H9 (cell line): ENCODE data around the gene PPT1. TPM values are rescaled to one million over a fixed set of nuclear protein-coding genes. Genes with fewer than 3 reads are reported as not detected.

Experiments
- DNase-seq: peaks from one replicate; pipeline ENCODE4 v3.0.0-alpha.2; 2017
- H2AFZ ChIP-seq: one replicate; pipeline ENCODE4 v1.6.1; 2013; ENCODE audit warnings: mild to moderate bottlenecking, low read length, control low read depth, moderate library complexity
- H2AK5ac ChIP-seq: 2 replicates; pipeline ENCODE4 v1.6.1; 2013; ENCODE audit warnings: low read length, control low read depth, mixed read lengths; ENCODE audit not compliant: insufficient read length
- H2BK120ac ChIP-seq: one replicate; pipeline ENCODE4 v1.6.1; 2013; ENCODE audit warnings: low read depth, mild to moderate bottlenecking, low read length, control low read depth, inconsistent platforms; ENCODE audit not compliant: poor library complexity, severe bottlenecking
- H2BK12ac ChIP-seq: 2 replicates; pipeline ENCODE4 v1.6.1; 2013; ENCODE audit warnings: low read length, control low read depth, mixed read lengths, low read depth; ENCODE audit not compliant: insufficient read length
- H2BK15ac ChIP-seq: 2 replicates; pipeline ENCODE4 v1.6.1; 2013; ENCODE audit warnings: low read depth, low read length, control low read depth
- H2BK20ac ChIP-seq: one replicate; pipeline ENCODE4 v1.6.1; 2013; ENCODE audit warnings: low read depth, mild to moderate bottlenecking, low read length, control low read depth, inconsistent platforms; ENCODE audit not compliant: poor library complexity, severe bottlenecking
- H2BK5ac ChIP-seq: 2 replicates; pipeline ENCODE4 v1.6.1; 2013; ENCODE audit warnings: low read length, control low read depth, mixed read lengths; ENCODE audit not compliant: insufficient read length
- H3K14ac ChIP-seq: 2 replicates; pipeline ENCODE4 v1.6.1; 2013; ENCODE audit warnings: low read length, control low read depth; ENCODE audit not compliant: insufficient read depth
- H3K18ac ChIP-seq: 2 replicates; pipeline ENCODE4 v1.6.1; 2013; ENCODE audit warnings: low read depth, mild to moderate bottlenecking, mixed read lengths, low read length, control low read depth; ENCODE audit not compliant: insufficient read length
- H3K23ac ChIP-seq: 2 replicates; pipeline ENCODE4 v1.6.1; 2013; ENCODE audit warnings: low read length, control low read depth, mixed read lengths, low read depth; ENCODE audit not compliant: insufficient read length
- H3K23me2 ChIP-seq: 2 replicates; pipeline ENCODE4 v1.6.1; 2013; ENCODE audit warnings: low read depth, mild to moderate bottlenecking, mixed read lengths, low read length, control low read depth; ENCODE audit not compliant: insufficient read length, poor library complexity, severe bottlenecking
- H3K27ac ChIP-seq: 2 replicates; pipeline ENCODE4 v1.5.1; 2013; ENCODE audit warnings: low read length, control low read depth, mixed read lengths, low read depth; ENCODE audit not compliant: insufficient read length
- H3K27me3 ChIP-seq: 2 replicates; pipeline ENCODE4 v1.6.1; 2013; ENCODE audit warnings: low read length, control low read depth, inconsistent platforms; ENCODE audit not compliant: insufficient read depth
- H3K4ac ChIP-seq: 2 replicates; pipeline ENCODE4 v1.6.1; 2013; ENCODE audit warnings: low read depth, mild to moderate bottlenecking, control low read depth, inconsistent platforms, low read length, moderate library complexity
- H3K4me1 ChIP-seq: 2 replicates; pipeline ENCODE4 v1.6.1; 2013; ENCODE audit warnings: low read length, control low read depth, inconsistent platforms; ENCODE audit not compliant: insufficient read depth
- H3K4me2 ChIP-seq: 2 replicates; pipeline ENCODE4 v1.6.1; 2013; ENCODE audit warnings: low read length, control low read depth, mixed read lengths; ENCODE audit not compliant: insufficient read length, insufficient read depth
- H3K56ac ChIP-seq: 2 replicates; pipeline ENCODE4 v1.6.1; 2013; ENCODE audit warnings: low read depth, mild to moderate bottlenecking, mixed read lengths, low read length, control low read depth; ENCODE audit not compliant: insufficient read length
- H3K79me1 ChIP-seq: 2 replicates; pipeline ENCODE4 v1.6.1; 2013; ENCODE audit warnings: low read depth, mild to moderate bottlenecking, moderate library complexity, low read length, control low read depth, inconsistent platforms; ENCODE audit not compliant: insufficient read depth, poor library complexity, severe bottlenecking
- H3K79me2 ChIP-seq: 2 replicates; pipeline ENCODE4 v1.6.1; 2013; ENCODE audit warnings: low read length, control low read depth, inconsistent platforms; ENCODE audit not compliant: insufficient read depth
- H3K9ac ChIP-seq: 2 replicates; pipeline ENCODE4 v1.6.1; 2013; ENCODE audit warnings: low read length, control low read depth, mixed read lengths; ENCODE audit not compliant: insufficient read length; ENCODE audit errors: extremely low read depth
- H3K9me3 ChIP-seq: one replicate; pipeline ENCODE4 v1.6.1; 2013; ENCODE audit warnings: low read depth, low read length, inconsistent platforms; ENCODE audit not compliant: control insufficient read depth
- H3T11ph ChIP-seq: one replicate; pipeline ENCODE4 v1.6.1; 2013; ENCODE audit warnings: mild to moderate bottlenecking, low read length, control low read depth, inconsistent platforms
- H4K20me1 ChIP-seq: one replicate; pipeline ENCODE4 v1.6.1; 2013; ENCODE audit not compliant: control insufficient read depth, insufficient read length, insufficient read depth
- H4K5ac ChIP-seq: 2 replicates; pipeline ENCODE4 v1.6.1; 2013; ENCODE audit warnings: low read depth, mild to moderate bottlenecking, mixed read lengths, low read length, control low read depth; ENCODE audit not compliant: insufficient read length
- H4K8ac ChIP-seq: replicated peaks from 2 replicates; pipeline ENCODE4 v1.6.1; 2013; ENCODE audit warnings: low read length, control low read depth, mixed read lengths, low read depth; ENCODE audit not compliant: insufficient read length
- H4K91ac ChIP-seq: 2 replicates; pipeline ENCODE4 v1.6.1; 2013; ENCODE audit warnings: low read depth, mild to moderate bottlenecking, moderate library complexity, mixed read lengths, low read length, control low read depth; ENCODE audit not compliant: insufficient read length
- H3K27ac Mint-ChIP-seq, 3 experiments: 2 replicates in 2 of 3; 3 replicates in 1 of 3; pipeline ENCODE4 v1.8.0; 2020 to 2021; ENCODE audit warnings: mixed read lengths in 3 of 3, mild to moderate bottlenecking in 1 of 3, moderate library complexity in 1 of 3
- H3K27me3 Mint-ChIP-seq: 2 replicates; pipeline ENCODE4 v1.8.0; 2021; ENCODE audit warnings: low read depth, mild to moderate bottlenecking, moderate library complexity, mixed read lengths
- H3K36me3 Mint-ChIP-seq, 3 experiments: 2 replicates in 2 of 3; 3 replicates in 1 of 3; pipeline ENCODE4 v1.8.0; 2020 to 2021; ENCODE audit warnings: low read depth in 3 of 3, mixed read lengths in 3 of 3; ENCODE audit not compliant: insufficient read depth in 1 of 3
- H3K4me1 Mint-ChIP-seq, 2 experiments: 2 replicates each; pipeline ENCODE4 v1.8.0; 2020; ENCODE audit warnings: mixed read lengths in 2 of 2
- H3K4me3 Mint-ChIP-seq, 2 experiments: 2 replicates in 1 of 2; 3 replicates in 1 of 2; pipeline ENCODE4 v1.8.0; 2020 to 2021; ENCODE audit warnings: mild to moderate bottlenecking in 2 of 2, mixed read lengths in 2 of 2, moderate library complexity in 1 of 2
- H3K9me3 Mint-ChIP-seq, 2 experiments: 2 replicates in 1 of 2; 3 replicates in 1 of 2; pipeline ENCODE4 v1.8.0; 2020; ENCODE audit warnings: mild to moderate bottlenecking in 2 of 2, mixed read lengths in 2 of 2, moderate library complexity in 1 of 2
- WGBS: extraction: QIAGEN DNeasy Blood & Tissue Kit; methylation state at CpG from one replicate; pipeline ENCODE4 v1.1.7; 2013; ENCODE audit warnings: missing lambda C conversion rate, low lambda C conversion rate, mixed read lengths; ENCODE audit not compliant: insufficient read length; ENCODE audit errors: extremely low coverage; 5-methylcytosine and 5-hydroxymethylcytosine counted together
- total RNA-seq: library from RNA; stranded (reverse); gene quantifications from 2 replicates; pipeline ENCODE4 v1.2.1, GENCODE V29; 2021
- TF ChIP-seq, protein P1 (sequence below): fragments of 200-600 bp; sonication (generic); conservative IDR thresholded peaks from 3 replicates; pipeline ENCODE4 v1.8.0; 2021; ENCODE audit warnings: antibody characterized with exemption, mild to moderate bottlenecking

PPT1 gene
- total RNA-seq, 1 experiment from 2014 or later, result 109 TPM

GRCh38 chr1:40047769-40048168 is 49.3 kb downstream of the PPT1 start:
- Mint-ChIP-seq H3K27ac (no peak overlapping the region), H3K4me3 (no peak overlapping the region), H3K27me3 (no peaks in the 10 kb centered on the region), H3K9me3 (no peaks in the 10 kb centered on the region), H3K36me3 (peaks cover 5 to 34% (median 9%) of the 10 kb centered on the region in 3 experiments; a peak in 6 of 7 replicates), H3K4me1 (peaks cover 0 to under 1% of the 10 kb centered on the region in 2 experiments; a peak in 2 of 4 replicates)
- H2BK20ac ChIP-seq, result no peak overlapping the region
- no peak overlapping the region for H3K14ac ChIP-seq
- no peak overlapping the region for H3K56ac ChIP-seq
- peaks cover 25% of the 10 kb centered on the region; the same call in 1 of the 2 replicates for H3K79me2 ChIP-seq
- no peak overlapping the region for H3K23ac ChIP-seq
- no CpG with 5 or more reads among the region's 5 CpGs for whole genome bisulfite sequencing
- H3K18ac ChIP-seq, result no peak overlapping the region
- H4K20me1 ChIP-seq, result no peaks in the 10 kb centered on the region
- no peak overlapping the region for H3K4me2 ChIP-seq
- H4K8ac ChIP-seq, result no peak overlapping the region
- H3T11ph ChIP-seq, result no peak overlapping the region
- H4K5ac ChIP-seq, result no peak overlapping the region
- H3K4me1 ChIP-seq, result no peaks in the 10 kb centered on the region
- H3K27me3 ChIP-seq, result no peaks in the 10 kb centered on the region
- H2BK120ac ChIP-seq, result no peak overlapping the region
- no peak overlapping the region for H2BK15ac ChIP-seq
- H2BK12ac ChIP-seq, result no peak overlapping the region
- TF ChIP-seq, protein P1, sequence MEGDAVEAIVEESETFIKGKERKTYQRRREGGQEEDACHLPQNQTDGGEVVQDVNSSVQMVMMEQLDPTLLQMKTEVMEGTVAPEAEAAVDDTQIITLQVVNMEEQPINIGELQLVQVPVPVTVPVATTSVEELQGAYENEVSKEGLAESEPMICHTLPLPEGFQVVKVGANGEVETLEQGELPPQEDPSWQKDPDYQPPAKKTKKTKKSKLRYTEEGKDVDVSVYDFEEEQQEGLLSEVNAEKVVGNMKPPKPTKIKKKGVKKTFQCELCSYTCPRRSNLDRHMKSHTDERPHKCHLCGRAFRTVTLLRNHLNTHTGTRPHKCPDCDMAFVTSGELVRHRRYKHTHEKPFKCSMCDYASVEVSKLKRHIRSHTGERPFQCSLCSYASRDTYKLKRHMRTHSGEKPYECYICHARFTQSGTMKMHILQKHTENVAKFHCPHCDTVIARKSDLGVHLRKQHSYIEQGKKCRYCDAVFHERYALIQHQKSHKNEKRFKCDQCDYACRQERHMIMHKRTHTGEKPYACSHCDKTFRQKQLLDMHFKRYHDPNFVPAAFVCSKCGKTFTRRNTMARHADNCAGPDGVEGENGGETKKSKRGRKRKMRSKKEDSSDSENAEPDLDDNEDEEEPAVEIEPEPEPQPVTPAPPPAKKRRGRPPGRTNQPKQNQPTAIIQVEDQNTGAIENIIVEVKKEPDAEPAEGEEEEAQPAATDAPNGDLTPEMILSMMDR, result no peak
- no peak overlapping the region for H2AK5ac ChIP-seq
- H4K91ac ChIP-seq, result no peak overlapping the region
- no peak overlapping the region for H3K4ac ChIP-seq
- H3K79me1 ChIP-seq, result peaks cover 6% of the 10 kb centered on the region
- H2BK5ac ChIP-seq, result no peak overlapping the region
- H2AFZ ChIP-seq, result no peak overlapping the region
- no peaks in the 10 kb centered on the region for H3K23me2 ChIP-seq
- H3K27ac ChIP-seq, result no peak overlapping the region
- DNase-seq, result no peak
- no peaks in the 10 kb centered on the region for H3K9me3 ChIP-seq
- no peak overlapping the region for H3K9ac ChIP-seq
